ENCODE measurements around the gene MCHR1. TPM values are rescaled to one million over a fixed set of nuclear protein-coding genes. Genes with fewer than 3 reads are reported as not detected.

Gene MCHR1
- total RNA-seq, 1 experiment from 2014 or later: not detected

DNA sequence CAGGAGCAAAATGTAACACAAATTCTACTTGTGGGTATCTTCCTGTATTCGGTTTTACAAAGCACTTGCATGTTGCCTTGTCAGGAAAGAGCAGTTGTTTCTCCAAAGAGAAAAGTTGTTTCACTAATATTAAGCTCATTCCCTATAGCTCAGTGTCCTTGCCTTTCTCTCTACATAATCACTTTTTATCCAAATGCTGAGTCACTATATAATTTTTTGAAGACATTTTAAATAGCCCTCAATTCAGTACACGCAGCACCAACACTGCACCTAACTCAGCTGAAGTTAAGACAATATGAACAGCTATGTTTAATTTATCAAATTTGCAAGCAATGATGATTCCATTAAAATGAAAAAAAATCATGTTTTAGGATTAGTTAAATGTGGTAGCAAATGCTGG, 28.2 kb upstream of the MCHR1 start:
- ATAC-seq (no peak), DNase-seq (ENCODE audit: low read depth, low spot score) (no peak)
- TSS peak; percentile 91 for BruUV-seq (replicated peaks)
- H3K36me3 ChIP-seq (ENCODE audit: control insufficient read depth, insufficient read depth, low read length): no peaks in the 10 kb centered on the region; the same call in 1 of the 2 replicates
- ChIA-PET POLR2A (no interaction called here), CTCF (no interaction called here)
- H3K27me3 ChIP-seq (ENCODE audit: control insufficient read depth, insufficient read depth, low read length): no peaks in the 10 kb centered on the region
- TF ChIP-seq, protein P1, sequence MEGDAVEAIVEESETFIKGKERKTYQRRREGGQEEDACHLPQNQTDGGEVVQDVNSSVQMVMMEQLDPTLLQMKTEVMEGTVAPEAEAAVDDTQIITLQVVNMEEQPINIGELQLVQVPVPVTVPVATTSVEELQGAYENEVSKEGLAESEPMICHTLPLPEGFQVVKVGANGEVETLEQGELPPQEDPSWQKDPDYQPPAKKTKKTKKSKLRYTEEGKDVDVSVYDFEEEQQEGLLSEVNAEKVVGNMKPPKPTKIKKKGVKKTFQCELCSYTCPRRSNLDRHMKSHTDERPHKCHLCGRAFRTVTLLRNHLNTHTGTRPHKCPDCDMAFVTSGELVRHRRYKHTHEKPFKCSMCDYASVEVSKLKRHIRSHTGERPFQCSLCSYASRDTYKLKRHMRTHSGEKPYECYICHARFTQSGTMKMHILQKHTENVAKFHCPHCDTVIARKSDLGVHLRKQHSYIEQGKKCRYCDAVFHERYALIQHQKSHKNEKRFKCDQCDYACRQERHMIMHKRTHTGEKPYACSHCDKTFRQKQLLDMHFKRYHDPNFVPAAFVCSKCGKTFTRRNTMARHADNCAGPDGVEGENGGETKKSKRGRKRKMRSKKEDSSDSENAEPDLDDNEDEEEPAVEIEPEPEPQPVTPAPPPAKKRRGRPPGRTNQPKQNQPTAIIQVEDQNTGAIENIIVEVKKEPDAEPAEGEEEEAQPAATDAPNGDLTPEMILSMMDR (IDR thresholded peaks at IDR 0.05): no peak
- TF ChIP-seq, protein P2, sequence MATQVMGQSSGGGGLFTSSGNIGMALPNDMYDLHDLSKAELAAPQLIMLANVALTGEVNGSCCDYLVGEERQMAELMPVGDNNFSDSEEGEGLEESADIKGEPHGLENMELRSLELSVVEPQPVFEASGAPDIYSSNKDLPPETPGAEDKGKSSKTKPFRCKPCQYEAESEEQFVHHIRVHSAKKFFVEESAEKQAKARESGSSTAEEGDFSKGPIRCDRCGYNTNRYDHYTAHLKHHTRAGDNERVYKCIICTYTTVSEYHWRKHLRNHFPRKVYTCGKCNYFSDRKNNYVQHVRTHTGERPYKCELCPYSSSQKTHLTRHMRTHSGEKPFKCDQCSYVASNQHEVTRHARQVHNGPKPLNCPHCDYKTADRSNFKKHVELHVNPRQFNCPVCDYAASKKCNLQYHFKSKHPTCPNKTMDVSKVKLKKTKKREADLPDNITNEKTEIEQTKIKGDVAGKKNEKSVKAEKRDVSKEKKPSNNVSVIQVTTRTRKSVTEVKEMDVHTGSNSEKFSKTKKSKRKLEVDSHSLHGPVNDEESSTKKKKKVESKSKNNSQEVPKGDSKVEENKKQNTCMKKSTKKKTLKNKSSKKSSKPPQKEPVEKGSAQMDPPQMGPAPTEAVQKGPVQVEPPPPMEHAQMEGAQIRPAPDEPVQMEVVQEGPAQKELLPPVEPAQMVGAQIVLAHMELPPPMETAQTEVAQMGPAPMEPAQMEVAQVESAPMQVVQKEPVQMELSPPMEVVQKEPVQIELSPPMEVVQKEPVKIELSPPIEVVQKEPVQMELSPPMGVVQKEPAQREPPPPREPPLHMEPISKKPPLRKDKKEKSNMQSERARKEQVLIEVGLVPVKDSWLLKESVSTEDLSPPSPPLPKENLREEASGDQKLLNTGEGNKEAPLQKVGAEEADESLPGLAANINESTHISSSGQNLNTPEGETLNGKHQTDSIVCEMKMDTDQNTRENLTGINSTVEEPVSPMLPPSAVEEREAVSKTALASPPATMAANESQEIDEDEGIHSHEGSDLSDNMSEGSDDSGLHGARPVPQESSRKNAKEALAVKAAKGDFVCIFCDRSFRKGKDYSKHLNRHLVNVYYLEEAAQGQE (IDR thresholded peaks at IDR 0.05; ENCODE audit: insufficient read depth in 1 of 2, low read depth in 2 of 2, low read length in 1 of 2): no peak
- TF ChIP-seq TCF7L2 (IDR thresholded peaks at IDR 0.05; ENCODE audit: low read depth, low read length) (no peak), POLR2AphosphoS5 (IDR thresholded peaks at IDR 0.05; ENCODE audit: low read depth, low read length) (no peak)
- no peaks in the 10 kb centered on the region for H3K9me3 ChIP-seq (ENCODE audit: control insufficient read depth, insufficient read depth, low read depth, low read length)
- H3K27ac ChIP-seq (ENCODE audit: low read length): peak overlapping the region; percentile 97
- H3K4me1 ChIP-seq (ENCODE audit: control insufficient read depth, insufficient read depth, low read length): peaks cover 25% of the 10 kb centered on the region
- H3K4me3 ChIP-seq (ENCODE audit: low read depth in 2 of 2, low read length in 2 of 2): peak overlapping the region; percentile 61 to 80; a peak in 3 of 4 replicates
- intact Hi-C loops (cut with micrococcal nuclease; ENCODE audit: unreplicated experiment): no loop called here
- in situ Hi-C loops (cut with HindIII; ENCODE audit: low pct_unique_long_range_greater_than_20kb, low sequenced_read_pairs): no loop called here

DNA sequence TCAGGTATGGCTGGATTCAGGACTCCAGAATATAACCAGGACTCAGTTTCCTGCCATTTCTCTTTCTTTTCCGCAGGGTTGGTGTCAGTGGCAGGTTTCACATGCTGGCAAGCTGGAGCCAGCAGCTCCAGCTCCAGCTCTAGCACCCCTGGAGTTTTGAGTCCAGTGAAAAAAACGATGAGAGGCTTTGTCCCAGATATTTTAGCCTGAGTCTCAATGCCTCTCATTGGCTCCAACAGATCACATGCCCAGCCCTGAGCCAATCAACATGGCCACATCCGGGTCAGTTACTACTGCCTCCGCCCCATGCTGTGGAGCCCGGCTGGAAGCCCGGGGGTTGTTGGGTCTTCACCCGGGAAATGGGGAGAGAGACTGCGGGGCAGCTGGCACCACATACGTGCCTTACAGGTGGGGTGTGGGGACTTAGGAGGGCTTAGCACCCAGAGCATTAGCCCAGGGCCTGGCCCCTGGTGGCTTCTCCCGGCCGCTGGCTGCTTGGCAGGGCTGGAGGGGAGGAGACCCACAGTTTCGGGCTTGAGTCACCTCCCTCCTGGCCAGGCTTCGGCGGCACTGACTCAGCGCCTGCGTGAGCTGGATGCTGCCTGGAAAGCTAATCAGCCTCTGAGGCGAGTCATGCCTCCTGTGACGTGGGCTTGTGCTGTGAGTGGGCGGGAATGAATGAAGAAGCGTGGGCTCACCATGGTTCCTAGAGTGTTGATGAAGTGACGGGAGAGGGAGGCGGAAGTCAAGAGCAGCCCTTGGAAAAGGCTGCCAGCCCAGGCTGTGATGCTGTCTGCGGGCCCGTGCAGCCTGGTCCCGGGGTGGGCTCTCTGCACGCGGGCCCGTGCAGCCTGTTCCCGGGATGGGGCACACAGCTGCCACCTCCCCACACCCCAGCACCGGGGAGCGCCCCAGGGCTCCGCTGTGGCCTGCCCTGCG, 27.5 kb upstream of the MCHR1 start:
- ATAC-seq (peak; percentile 97), DNase-seq (ENCODE audit: low read depth, low spot score) (peak; percentile 75)
- in situ Hi-C loops (cut with HindIII; ENCODE audit: low pct_unique_long_range_greater_than_20kb, low sequenced_read_pairs): no loop called here
- H3K4me1 ChIP-seq (ENCODE audit: control insufficient read depth, insufficient read depth, low read length): peaks cover 25% of the 10 kb centered on the region
- H3K27me3 ChIP-seq (ENCODE audit: control insufficient read depth, insufficient read depth, low read length): no peaks in the 10 kb centered on the region
- ChIA-PET CTCF (interaction anchor here (0.6 kb wide), 1 partner anchor 33 kb away, joined by 3 read pairs; no protein-coding TSS in a partner anchor), POLR2A (interaction anchor here (0.5 kb wide), 1 partner anchor 21 kb away, joined by 3 read pairs; no protein-coding TSS in a partner anchor)
- no peaks in the 10 kb centered on the region; the same call in 1 of the 2 replicates for H3K36me3 ChIP-seq (ENCODE audit: control insufficient read depth, insufficient read depth, low read length)
- H3K27ac ChIP-seq (ENCODE audit: low read length): peak overlapping the region; percentile 97
- BruUV-seq (replicated peaks): TSS peak; percentile 89
- intact Hi-C loops (cut with micrococcal nuclease; ENCODE audit: unreplicated experiment): no loop called here
- peak overlapping the region; percentile 61 to 80 for H3K4me3 ChIP-seq (ENCODE audit: low read depth in 2 of 2, low read length in 2 of 2)
- TF ChIP-seq POLR2AphosphoS5 (IDR thresholded peaks at IDR 0.05; ENCODE audit: low read depth, low read length) (peak; percentile 80), SIN3A (IDR thresholded peaks at IDR 0.05; ENCODE audit: borderline replicate concordance, insufficient read depth, low read depth, low read length) (no peak)
- no peaks in the 10 kb centered on the region for H3K9me3 ChIP-seq (ENCODE audit: control insufficient read depth, insufficient read depth, low read depth, low read length)

All from Panc1 (cell line).